ENCODE results near the gene VPS26B.

- no peak for TF ChIP-seq HMGA2 (CRISPR knock-in tag; IDR thresholded peaks at IDR 0.05)
- TF ChIP-seq, protein P1, sequence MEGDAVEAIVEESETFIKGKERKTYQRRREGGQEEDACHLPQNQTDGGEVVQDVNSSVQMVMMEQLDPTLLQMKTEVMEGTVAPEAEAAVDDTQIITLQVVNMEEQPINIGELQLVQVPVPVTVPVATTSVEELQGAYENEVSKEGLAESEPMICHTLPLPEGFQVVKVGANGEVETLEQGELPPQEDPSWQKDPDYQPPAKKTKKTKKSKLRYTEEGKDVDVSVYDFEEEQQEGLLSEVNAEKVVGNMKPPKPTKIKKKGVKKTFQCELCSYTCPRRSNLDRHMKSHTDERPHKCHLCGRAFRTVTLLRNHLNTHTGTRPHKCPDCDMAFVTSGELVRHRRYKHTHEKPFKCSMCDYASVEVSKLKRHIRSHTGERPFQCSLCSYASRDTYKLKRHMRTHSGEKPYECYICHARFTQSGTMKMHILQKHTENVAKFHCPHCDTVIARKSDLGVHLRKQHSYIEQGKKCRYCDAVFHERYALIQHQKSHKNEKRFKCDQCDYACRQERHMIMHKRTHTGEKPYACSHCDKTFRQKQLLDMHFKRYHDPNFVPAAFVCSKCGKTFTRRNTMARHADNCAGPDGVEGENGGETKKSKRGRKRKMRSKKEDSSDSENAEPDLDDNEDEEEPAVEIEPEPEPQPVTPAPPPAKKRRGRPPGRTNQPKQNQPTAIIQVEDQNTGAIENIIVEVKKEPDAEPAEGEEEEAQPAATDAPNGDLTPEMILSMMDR (IDR thresholded peaks at IDR 0.05), result no peak
- TF ChIP-seq MAX (CRISPR knock-in tag; IDR thresholded peaks at IDR 0.05), result no peak
These were observed 13.1 kb downstream of the VPS26B start for GRCh38 chr11:134237557-134237922.
